ENCODE data around the gene CSAD.

DNA sequence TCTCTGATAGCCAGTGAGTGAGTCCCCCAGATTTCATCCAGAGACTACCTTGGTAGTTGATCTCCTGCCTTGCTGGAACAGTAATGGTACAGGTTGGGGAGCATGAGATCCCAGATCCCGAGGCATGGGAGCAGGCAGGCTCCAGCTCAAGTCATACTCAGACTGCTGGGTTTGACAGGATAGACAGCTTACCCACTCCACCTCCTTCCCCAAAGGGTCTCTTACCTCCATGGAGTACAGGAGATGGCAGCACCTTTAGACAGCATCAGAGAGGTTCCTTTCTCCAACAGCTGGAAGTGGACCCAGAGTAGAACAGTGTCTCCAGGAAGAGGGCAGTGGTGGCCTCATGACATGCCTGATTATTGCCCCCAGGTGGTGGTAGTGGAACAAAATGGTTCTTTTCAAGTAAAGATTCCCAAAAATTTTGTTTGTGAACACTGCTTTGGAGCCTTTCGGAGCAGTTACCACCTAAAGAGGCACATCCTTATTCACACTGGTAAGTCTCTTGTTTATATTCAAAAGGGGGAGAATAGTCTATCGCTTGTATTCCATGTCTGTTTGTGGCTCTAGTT, 4.9 kb upstream of the CSAD start:
- TF ChIP-seq, protein P1, sequence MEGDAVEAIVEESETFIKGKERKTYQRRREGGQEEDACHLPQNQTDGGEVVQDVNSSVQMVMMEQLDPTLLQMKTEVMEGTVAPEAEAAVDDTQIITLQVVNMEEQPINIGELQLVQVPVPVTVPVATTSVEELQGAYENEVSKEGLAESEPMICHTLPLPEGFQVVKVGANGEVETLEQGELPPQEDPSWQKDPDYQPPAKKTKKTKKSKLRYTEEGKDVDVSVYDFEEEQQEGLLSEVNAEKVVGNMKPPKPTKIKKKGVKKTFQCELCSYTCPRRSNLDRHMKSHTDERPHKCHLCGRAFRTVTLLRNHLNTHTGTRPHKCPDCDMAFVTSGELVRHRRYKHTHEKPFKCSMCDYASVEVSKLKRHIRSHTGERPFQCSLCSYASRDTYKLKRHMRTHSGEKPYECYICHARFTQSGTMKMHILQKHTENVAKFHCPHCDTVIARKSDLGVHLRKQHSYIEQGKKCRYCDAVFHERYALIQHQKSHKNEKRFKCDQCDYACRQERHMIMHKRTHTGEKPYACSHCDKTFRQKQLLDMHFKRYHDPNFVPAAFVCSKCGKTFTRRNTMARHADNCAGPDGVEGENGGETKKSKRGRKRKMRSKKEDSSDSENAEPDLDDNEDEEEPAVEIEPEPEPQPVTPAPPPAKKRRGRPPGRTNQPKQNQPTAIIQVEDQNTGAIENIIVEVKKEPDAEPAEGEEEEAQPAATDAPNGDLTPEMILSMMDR (IDR thresholded peaks at IDR 0.05): no peak
- TF ChIP-seq POLR2AphosphoS5 (IDR thresholded peaks at IDR 0.05) (no peak), EP300 (IDR thresholded peaks at IDR 0.05) (no peak)
